ENCODE results near the gene QPRT.

DNA sequence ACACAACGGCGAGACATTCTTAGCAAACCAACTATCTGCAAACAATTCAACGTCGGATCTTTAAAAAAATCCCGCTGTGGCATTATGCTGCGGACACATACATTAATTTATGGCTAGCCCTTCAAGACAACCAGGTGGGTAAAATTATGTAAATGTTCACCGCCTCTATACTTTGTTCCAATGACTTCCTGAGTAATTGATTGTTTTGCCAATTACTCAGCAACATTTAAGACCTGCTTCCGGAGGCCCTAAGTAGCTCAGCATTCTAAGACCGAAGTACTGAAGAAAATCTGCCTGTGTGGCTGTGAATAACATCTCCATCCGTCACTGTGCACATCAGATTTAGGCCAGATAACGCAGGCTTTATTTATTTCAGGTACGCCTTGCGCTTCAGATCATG is 23.3 kb downstream of the QPRT start:
- TF ChIP-seq, protein P1, sequence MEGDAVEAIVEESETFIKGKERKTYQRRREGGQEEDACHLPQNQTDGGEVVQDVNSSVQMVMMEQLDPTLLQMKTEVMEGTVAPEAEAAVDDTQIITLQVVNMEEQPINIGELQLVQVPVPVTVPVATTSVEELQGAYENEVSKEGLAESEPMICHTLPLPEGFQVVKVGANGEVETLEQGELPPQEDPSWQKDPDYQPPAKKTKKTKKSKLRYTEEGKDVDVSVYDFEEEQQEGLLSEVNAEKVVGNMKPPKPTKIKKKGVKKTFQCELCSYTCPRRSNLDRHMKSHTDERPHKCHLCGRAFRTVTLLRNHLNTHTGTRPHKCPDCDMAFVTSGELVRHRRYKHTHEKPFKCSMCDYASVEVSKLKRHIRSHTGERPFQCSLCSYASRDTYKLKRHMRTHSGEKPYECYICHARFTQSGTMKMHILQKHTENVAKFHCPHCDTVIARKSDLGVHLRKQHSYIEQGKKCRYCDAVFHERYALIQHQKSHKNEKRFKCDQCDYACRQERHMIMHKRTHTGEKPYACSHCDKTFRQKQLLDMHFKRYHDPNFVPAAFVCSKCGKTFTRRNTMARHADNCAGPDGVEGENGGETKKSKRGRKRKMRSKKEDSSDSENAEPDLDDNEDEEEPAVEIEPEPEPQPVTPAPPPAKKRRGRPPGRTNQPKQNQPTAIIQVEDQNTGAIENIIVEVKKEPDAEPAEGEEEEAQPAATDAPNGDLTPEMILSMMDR (IDR thresholded peaks at IDR 0.05; ENCODE audit: low read depth, low read length, poor library complexity, severe bottlenecking): no peak
- no peak for TF ChIP-seq EZH2phosphoT487 (IDR thresholded peaks at IDR 0.05; ENCODE audit: borderline replicate concordance, low read length)

Measured in DOHH2 (cell line).